ENCODE measurements around the gene FAM217B. TPM values are rescaled to one million over a fixed set of nuclear protein-coding genes. Genes with fewer than 3 reads are reported as not detected.

FAM217B gene
- total RNA-seq, 2 experiments from 2014 or later, result 23.1 to 23.7 TPM

DNA sequence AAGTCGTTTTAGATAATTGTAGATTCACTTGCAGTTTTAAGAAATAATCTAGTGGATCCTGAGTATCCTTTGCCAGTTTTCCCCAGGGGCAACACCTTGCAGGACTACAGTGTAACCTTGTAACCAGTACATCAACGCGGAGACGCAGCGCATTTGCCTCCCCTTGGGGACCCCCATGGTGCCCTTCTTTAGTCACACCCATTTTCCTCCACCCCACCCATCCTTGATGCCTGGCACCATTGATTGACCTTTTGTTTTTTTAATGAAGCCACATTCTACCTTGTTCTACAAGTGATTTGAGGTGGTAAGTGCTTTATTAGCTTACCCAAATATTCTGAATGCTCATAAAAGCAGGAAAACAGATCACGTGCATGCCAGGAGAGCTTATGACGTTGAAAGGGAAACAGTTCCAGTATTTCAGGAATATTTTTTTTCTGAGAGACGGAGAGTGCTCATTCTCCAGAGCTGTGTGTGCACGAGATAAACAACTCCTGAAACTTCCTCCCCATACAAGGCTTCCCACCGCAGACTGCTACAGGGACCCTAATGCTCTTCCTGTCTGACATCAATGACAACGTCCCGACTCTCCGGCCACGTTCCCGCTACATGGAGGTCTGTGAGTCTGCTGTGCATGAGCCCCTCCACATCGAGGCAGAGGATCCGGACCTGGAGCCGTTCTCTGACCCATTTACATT lies 53.7 kb downstream of the FAM217B start:
- Histone ChIP-seq H3K4me1 (ENCODE audit: insufficient read depth, low read length) (no peaks in the 10 kb centered on the region), H3K9me3 (ENCODE audit: control insufficient read depth in 1 of 2, insufficient read depth in 1 of 2, low read length in 2 of 2) (peaks cover 0 to 3% of the 10 kb centered on the region in 2 experiments), H3K27ac (ENCODE audit: low read depth in 1 of 2, low read length in 2 of 2) (no peak overlapping the region), H3K4me3 (ENCODE audit: low read length) (no peak overlapping the region), H3K36me3 (ENCODE audit: insufficient read depth, low read length) (no peaks in the 10 kb centered on the region), H3K27me3 (ENCODE audit: control insufficient read depth in 1 of 2, insufficient read depth in 2 of 2, low read length in 2 of 2) (peaks cover 0 to 5% of the 10 kb centered on the region in 2 experiments)
- no peak overlapping the region for H3K27ac Mint-ChIP-seq
- DNase-seq (no peak), ATAC-seq (ENCODE audit: poor library complexity) (no peak)
- intact Hi-C loops (cut with DNase I, micrococcal nuclease), result no loop called here
- H3K9me3 Mint-ChIP-seq, result no peaks in the 10 kb centered on the region
- ChIA-PET POLR2A (no interaction called here), CTCF (no interaction called here)
- H3K4me1 Mint-ChIP-seq (ENCODE audit: low read depth), result no peaks in the 10 kb centered on the region
- no peak overlapping the region for H3K4me3 Mint-ChIP-seq
- no peaks in the 10 kb centered on the region for H3K36me3 Mint-ChIP-seq (ENCODE audit: low read depth)
- TF ChIP-seq, protein P1, sequence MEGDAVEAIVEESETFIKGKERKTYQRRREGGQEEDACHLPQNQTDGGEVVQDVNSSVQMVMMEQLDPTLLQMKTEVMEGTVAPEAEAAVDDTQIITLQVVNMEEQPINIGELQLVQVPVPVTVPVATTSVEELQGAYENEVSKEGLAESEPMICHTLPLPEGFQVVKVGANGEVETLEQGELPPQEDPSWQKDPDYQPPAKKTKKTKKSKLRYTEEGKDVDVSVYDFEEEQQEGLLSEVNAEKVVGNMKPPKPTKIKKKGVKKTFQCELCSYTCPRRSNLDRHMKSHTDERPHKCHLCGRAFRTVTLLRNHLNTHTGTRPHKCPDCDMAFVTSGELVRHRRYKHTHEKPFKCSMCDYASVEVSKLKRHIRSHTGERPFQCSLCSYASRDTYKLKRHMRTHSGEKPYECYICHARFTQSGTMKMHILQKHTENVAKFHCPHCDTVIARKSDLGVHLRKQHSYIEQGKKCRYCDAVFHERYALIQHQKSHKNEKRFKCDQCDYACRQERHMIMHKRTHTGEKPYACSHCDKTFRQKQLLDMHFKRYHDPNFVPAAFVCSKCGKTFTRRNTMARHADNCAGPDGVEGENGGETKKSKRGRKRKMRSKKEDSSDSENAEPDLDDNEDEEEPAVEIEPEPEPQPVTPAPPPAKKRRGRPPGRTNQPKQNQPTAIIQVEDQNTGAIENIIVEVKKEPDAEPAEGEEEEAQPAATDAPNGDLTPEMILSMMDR (IDR thresholded peaks at IDR 0.05), result no peak
- peaks cover 6% of the 10 kb centered on the region for H3K27me3 Mint-ChIP-seq

- Histone ChIP-seq H3K4me1 (ENCODE audit: insufficient read depth, low read length) (no peaks in the 10 kb centered on the region), H3K36me3 (ENCODE audit: insufficient read depth, low read length) (no peaks in the 10 kb centered on the region), H3K9me3 (ENCODE audit: control insufficient read depth in 1 of 2, insufficient read depth in 1 of 2, low read length in 2 of 2) (peaks cover 0 to 3% of the 10 kb centered on the region in 2 experiments), H3K27me3 (ENCODE audit: control insufficient read depth in 1 of 2, insufficient read depth in 2 of 2, low read length in 2 of 2) (peaks cover 0 to 5% of the 10 kb centered on the region in 2 experiments), H3K27ac (ENCODE audit: low read depth in 1 of 2, low read length in 2 of 2) (no peak overlapping the region), H3K4me3 (ENCODE audit: low read length) (no peak overlapping the region)
- intact Hi-C loops (cut with DNase I, micrococcal nuclease), result no loop called here
- Mint-ChIP-seq H3K36me3 (ENCODE audit: low read depth) (no peaks in the 10 kb centered on the region), H3K9me3 (no peaks in the 10 kb centered on the region), H3K27ac (no peak overlapping the region), H3K4me3 (no peak overlapping the region), H3K4me1 (ENCODE audit: low read depth) (no peaks in the 10 kb centered on the region), H3K27me3 (peaks cover 6% of the 10 kb centered on the region)
- DNase-seq (peak in 2 of 14 experiments; percentile 16 to 29), ATAC-seq (ENCODE audit: poor library complexity) (no peak)
- CTCF ChIA-PET, result no interaction called here
- TF ChIP-seq, protein P1 (IDR thresholded peaks at IDR 0.05), result no peak
- POLR2A ChIA-PET, result no interaction called here
Measured at GRCh38 chr20:59994697-59995122, 54.5 kb downstream of the FAM217B start.

- TF ChIP-seq, protein P1 (IDR thresholded peaks at IDR 0.05), result no peak
- Histone ChIP-seq H3K36me3 (ENCODE audit: insufficient read depth, low read length) (no peaks in the 10 kb centered on the region), H3K27ac (ENCODE audit: low read depth in 1 of 2, low read length in 2 of 2) (no peak overlapping the region), H3K9me3 (ENCODE audit: control insufficient read depth in 1 of 2, insufficient read depth in 1 of 2, low read length in 2 of 2) (peaks cover 0 to 3% of the 10 kb centered on the region in 2 experiments), H3K27me3 (ENCODE audit: control insufficient read depth in 1 of 2, insufficient read depth in 2 of 2, low read length in 2 of 2) (peaks cover 0 to 5% of the 10 kb centered on the region in 2 experiments), H3K4me3 (ENCODE audit: low read length) (no peak overlapping the region), H3K4me1 (ENCODE audit: insufficient read depth, low read length) (no peaks in the 10 kb centered on the region)
- Mint-ChIP-seq H3K4me3 (no peak overlapping the region), H3K36me3 (ENCODE audit: low read depth) (no peaks in the 10 kb centered on the region), H3K27me3 (peaks cover 6% of the 10 kb centered on the region), H3K27ac (no peak overlapping the region), H3K9me3 (no peaks in the 10 kb centered on the region), H3K4me1 (ENCODE audit: low read depth) (no peaks in the 10 kb centered on the region)
- POLR2A ChIA-PET, result no interaction called here
- ATAC-seq (ENCODE audit: poor library complexity), result no peak
- no peak for DNase-seq
- intact Hi-C loops (cut with DNase I, micrococcal nuclease), result no loop called here
- CTCF ChIA-PET, result no interaction called here
Measured at GRCh38 chr20:59996108-59996507, 55.9 kb downstream of the FAM217B start.
